GM23338 (cell line): ENCODE results near the gene TTC3. TPM values are rescaled to one million over a fixed set of nuclear protein-coding genes. Genes with fewer than 3 reads are reported as not detected.

Source experiments
- ATAC-seq: fragments of 200-7000 bp; cut with Tn5 transposase; 3 replicates; pipeline ENCODE4 v1.9.1; 2020
- DNase-seq: peaks from one replicate; pipeline ENCODE4 v3.0.0-alpha.2; 2015; ENCODE audit warnings: low spot score
- H2AFZ ChIP-seq: fragments of 200-600 bp; sonication (generic); 2 replicates; pipeline ENCODE4 v1.8.0; 2016; ENCODE audit warnings: antibody characterized with exemption, mild to moderate bottlenecking, moderate library complexity
- H3F3A ChIP-seq: fragments of 200-600 bp; sonication (generic); replicated peaks from 2 replicates; pipeline ENCODE4 v1.8.0; 2017; ENCODE audit warnings: antibody characterized with exemption, mixed run types, low read depth
- H3K27ac ChIP-seq: fragments of 200-600 bp; sonication (generic); 2 replicates; pipeline ENCODE4 v1.6.1; 2016; ENCODE audit warnings: low read depth
- H3K27me3 ChIP-seq: fragments of 200-600 bp; sonication (generic); 2 replicates; pipeline ENCODE4 v1.8.0; 2016; ENCODE audit warnings: mild to moderate bottlenecking, mixed run types, moderate library complexity; ENCODE audit not compliant: insufficient read depth
- H3K36me3 ChIP-seq: fragments of 200-600 bp; sonication (generic); 2 replicates; pipeline ENCODE4 v1.8.0; 2016; ENCODE audit warnings: mild to moderate bottlenecking; ENCODE audit not compliant: insufficient read depth
- H3K4me1 ChIP-seq: fragments of 200-600 bp; sonication (generic); 2 replicates; pipeline ENCODE4 v1.8.0; 2016; ENCODE audit warnings: mild to moderate bottlenecking, moderate library complexity; ENCODE audit not compliant: insufficient read depth
- H3K4me2 ChIP-seq: fragments of 200-600 bp; sonication (generic); 2 replicates; pipeline ENCODE4 v1.7.1; 2017; ENCODE audit warnings: mixed run types
- H3K4me3 ChIP-seq: fragments of 200-600 bp; sonication (generic); 2 replicates; pipeline ENCODE4 v1.6.1; 2016; ENCODE audit warnings: mixed run types
- H3K79me2 ChIP-seq: fragments of 200-600 bp; sonication (generic); replicated peaks from 2 replicates; pipeline ENCODE4 v1.8.0; 2017; ENCODE audit warnings: mild to moderate bottlenecking; ENCODE audit not compliant: insufficient read depth
- H3K9me2 ChIP-seq: fragments of 200-600 bp; sonication (generic); 2 replicates; pipeline ENCODE4 v1.8.0; 2017; ENCODE audit not compliant: insufficient read depth
- H4K20me1 ChIP-seq: fragments of 200-600 bp; sonication (generic); replicated peaks from 2 replicates; pipeline ENCODE4 v1.8.0; 2017; ENCODE audit warnings: mild to moderate bottlenecking; ENCODE audit not compliant: insufficient read depth
- H3K27ac Mint-ChIP-seq: 2 replicates; pipeline ENCODE4 v1.8.0; 2020; ENCODE audit warnings: inconsistent platforms, mild to moderate bottlenecking, moderate library complexity, mixed read lengths
- H3K27me3 Mint-ChIP-seq: 3 replicates; pipeline ENCODE4 v1.8.0; 2022; ENCODE audit warnings: low read depth, mild to moderate bottlenecking, moderate library complexity, mixed read lengths, inconsistent platforms; ENCODE audit not compliant: insufficient read depth, poor library complexity
- H3K36me3 Mint-ChIP-seq: 3 replicates; pipeline ENCODE4 v1.8.0; 2021; ENCODE audit warnings: low read depth, mild to moderate bottlenecking, inconsistent platforms, moderate library complexity, mixed read lengths
- H3K4me1 Mint-ChIP-seq: 3 replicates; pipeline ENCODE4 v1.8.0; 2020; ENCODE audit warnings: mild to moderate bottlenecking, inconsistent platforms, mixed read lengths
- H3K4me3 Mint-ChIP-seq: 3 replicates; pipeline ENCODE4 v1.8.0; 2021; ENCODE audit warnings: moderate library complexity, mild to moderate bottlenecking, inconsistent platforms, mixed read lengths
- H3K9me3 Mint-ChIP-seq: 3 replicates; pipeline ENCODE4 v1.8.0; 2020; ENCODE audit warnings: moderate library complexity, mild to moderate bottlenecking, inconsistent platforms, mixed read lengths
- CREB1 ChIP-seq: fragments of 250-450 bp; sonication (Bioruptor Pico); IDR thresholded peaks from 2 replicates; pipeline ENCODE4 v1.5.0; 2020; ENCODE audit warnings: low read depth, mild to moderate bottlenecking, moderate library complexity
- JUNB ChIP-seq: IDR thresholded peaks from one replicate; pipeline ENCODE4 v1.6.1; 2016; ENCODE audit warnings: antibody characterized with exemption; ENCODE audit not compliant: unreplicated experiment
- NANOG ChIP-seq: IDR thresholded peaks from 2 replicates; pipeline ENCODE4 v1.6.1; 2016; ENCODE audit warnings: antibody characterized with exemption, borderline replicate concordance
- POLR2AphosphoS5 ChIP-seq: IDR thresholded peaks from 2 replicates; pipeline ENCODE4 v1.6.1; 2016; ENCODE audit warnings: antibody characterized with exemption, low read depth
- STAT1 ChIP-seq: IDR thresholded peaks from one replicate; pipeline ENCODE4 v1.6.1; 2016; ENCODE audit warnings: antibody characterized with exemption; ENCODE audit not compliant: unreplicated experiment
- ZNF114 ChIP-seq: fragments of 250-450 bp; sonication (Bioruptor Pico); IDR thresholded peaks from 2 replicates; pipeline ENCODE4 v1.5.0; 2020; ENCODE audit warnings: mild to moderate bottlenecking, moderate library complexity
- polyA plus RNA-seq: library from polyadenylated mRNA; unstranded; fragments of >200 nt; fragmentation: Nextera tagmentation; extraction: Ambion mirVana; gene quantifications from 2 replicates; pipeline ENCODE4 v1.2.1, GENCODE V29; 2016
- total RNA-seq: library from RNA; depleted of rRNA; stranded (reverse); fragments of >200 nt; shearing (Covaris generic); gene quantifications from 2 replicates; pipeline ENCODE4 v1.2.3, GENCODE V29; 2014
- TF ChIP-seq, protein P1 (sequence below): IDR thresholded peaks from 2 replicates; pipeline ENCODE4 v1.6.1; 2016; ENCODE audit warnings: antibody characterized with exemption
- TF ChIP-seq, protein P2 (sequence below): IDR thresholded peaks from one replicate; pipeline ENCODE4 v1.6.1; 2018; ENCODE audit warnings: antibody characterized with exemption; ENCODE audit not compliant: unreplicated experiment
- TF ChIP-seq, protein P3 (sequence below): fragments of 250-450 bp; sonication (Bioruptor Pico); IDR thresholded peaks from 2 replicates; pipeline ENCODE4 v1.5.0; 2020; ENCODE audit warnings: mild to moderate bottlenecking, moderate library complexity
- TF ChIP-seq, protein P4 (sequence below), 2 experiments: fragments of 200-600 bp in 1 of 2; sonication (generic) in 1 of 2; conservative IDR thresholded peaks; 2 replicates each; pipeline versions ENCODE4 v1.5.1 to v1.6.1; 2016 to 2017; ENCODE audit warnings: antibody characterized with exemption in 2 of 2, low read depth in 2 of 2, mild to moderate bottlenecking in 2 of 2, moderate library complexity in 1 of 2

TTC3 gene
- total and polyA plus RNA-seq, 2 experiments from 2014 or later, result 28.9 to 48.6 TPM

DNA sequence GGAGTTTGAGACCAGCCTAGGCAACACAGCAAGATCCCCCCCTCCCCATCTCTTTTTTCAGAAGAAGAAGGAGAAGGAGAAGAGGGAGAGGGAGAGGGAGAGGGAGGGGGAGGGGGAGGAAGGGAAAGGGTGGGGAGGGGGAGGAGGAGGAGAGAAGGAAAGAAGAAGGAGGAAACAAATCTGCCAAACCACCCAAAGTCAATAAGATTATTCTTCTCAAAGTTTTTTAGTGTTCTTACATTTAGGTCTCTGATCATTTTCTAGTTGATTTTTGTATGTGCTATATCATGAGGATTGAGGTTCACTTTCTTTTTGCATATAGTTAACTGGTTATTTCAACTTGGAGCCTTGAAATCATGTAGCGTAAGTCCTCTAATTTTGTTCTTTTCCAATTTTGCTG is 137.7 kb downstream of the TTC3 start (continued):
- TF ChIP-seq JUNB, result no peak
- no peak for TF ChIP-seq NANOG
- TF ChIP-seq, protein P1, sequence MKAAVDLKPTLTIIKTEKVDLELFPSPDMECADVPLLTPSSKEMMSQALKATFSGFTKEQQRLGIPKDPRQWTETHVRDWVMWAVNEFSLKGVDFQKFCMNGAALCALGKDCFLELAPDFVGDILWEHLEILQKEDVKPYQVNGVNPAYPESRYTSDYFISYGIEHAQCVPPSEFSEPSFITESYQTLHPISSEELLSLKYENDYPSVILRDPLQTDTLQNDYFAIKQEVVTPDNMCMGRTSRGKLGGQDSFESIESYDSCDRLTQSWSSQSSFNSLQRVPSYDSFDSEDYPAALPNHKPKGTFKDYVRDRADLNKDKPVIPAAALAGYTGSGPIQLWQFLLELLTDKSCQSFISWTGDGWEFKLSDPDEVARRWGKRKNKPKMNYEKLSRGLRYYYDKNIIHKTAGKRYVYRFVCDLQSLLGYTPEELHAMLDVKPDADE, result no peak

DNA sequence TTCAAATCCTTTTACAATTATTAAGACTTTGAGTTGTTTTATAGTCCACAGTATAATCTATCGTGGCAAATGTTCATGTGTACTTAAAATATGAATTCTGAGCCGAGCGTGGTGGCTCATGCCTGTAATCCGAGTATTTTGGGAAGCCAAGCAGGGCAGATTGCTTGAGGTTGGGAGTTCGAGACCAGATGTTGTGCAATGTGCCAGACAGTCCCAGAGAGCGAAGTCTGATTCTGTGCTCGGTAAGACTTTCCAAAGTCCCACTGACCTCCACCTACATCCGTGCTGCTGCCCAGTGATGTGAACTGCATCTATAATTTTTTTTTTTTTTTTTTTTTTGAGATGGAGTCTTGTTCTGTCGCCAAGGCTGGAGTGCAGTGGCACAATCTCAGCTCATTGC is 141.9 kb downstream of the TTC3 start:
- Histone ChIP-seq H2AFZ (no peak overlapping the region), H4K20me1 (no peaks in the 10 kb centered on the region), H3K27me3 (peaks cover 11% of the 10 kb centered on the region), H3F3A (no peaks in the 10 kb centered on the region), H3K36me3 (no peaks in the 10 kb centered on the region), H3K9me2 (no peaks in the 10 kb centered on the region; the same call in 1 of the 2 replicates), H3K79me2 (no peaks in the 10 kb centered on the region), H3K4me1 (no peaks in the 10 kb centered on the region; the same call in 1 of the 2 replicates), H3K27ac (no peak overlapping the region), H3K4me3 (no peak overlapping the region), H3K4me2 (no peak overlapping the region)
- H3K4me3 Mint-ChIP-seq, result no peak overlapping the region
- no peak for ATAC-seq
- H3K4me1 Mint-ChIP-seq, result no peaks in the 10 kb centered on the region; the same call in 2 of the 3 replicates
- no peak overlapping the region for H3K27ac Mint-ChIP-seq
- TF ChIP-seq, protein P2, sequence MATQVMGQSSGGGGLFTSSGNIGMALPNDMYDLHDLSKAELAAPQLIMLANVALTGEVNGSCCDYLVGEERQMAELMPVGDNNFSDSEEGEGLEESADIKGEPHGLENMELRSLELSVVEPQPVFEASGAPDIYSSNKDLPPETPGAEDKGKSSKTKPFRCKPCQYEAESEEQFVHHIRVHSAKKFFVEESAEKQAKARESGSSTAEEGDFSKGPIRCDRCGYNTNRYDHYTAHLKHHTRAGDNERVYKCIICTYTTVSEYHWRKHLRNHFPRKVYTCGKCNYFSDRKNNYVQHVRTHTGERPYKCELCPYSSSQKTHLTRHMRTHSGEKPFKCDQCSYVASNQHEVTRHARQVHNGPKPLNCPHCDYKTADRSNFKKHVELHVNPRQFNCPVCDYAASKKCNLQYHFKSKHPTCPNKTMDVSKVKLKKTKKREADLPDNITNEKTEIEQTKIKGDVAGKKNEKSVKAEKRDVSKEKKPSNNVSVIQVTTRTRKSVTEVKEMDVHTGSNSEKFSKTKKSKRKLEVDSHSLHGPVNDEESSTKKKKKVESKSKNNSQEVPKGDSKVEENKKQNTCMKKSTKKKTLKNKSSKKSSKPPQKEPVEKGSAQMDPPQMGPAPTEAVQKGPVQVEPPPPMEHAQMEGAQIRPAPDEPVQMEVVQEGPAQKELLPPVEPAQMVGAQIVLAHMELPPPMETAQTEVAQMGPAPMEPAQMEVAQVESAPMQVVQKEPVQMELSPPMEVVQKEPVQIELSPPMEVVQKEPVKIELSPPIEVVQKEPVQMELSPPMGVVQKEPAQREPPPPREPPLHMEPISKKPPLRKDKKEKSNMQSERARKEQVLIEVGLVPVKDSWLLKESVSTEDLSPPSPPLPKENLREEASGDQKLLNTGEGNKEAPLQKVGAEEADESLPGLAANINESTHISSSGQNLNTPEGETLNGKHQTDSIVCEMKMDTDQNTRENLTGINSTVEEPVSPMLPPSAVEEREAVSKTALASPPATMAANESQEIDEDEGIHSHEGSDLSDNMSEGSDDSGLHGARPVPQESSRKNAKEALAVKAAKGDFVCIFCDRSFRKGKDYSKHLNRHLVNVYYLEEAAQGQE, result no peak
- TF ChIP-seq STAT1 (no peak), POLR2AphosphoS5 (no peak), JUNB (no peak), CREB1 (CRISPR knock-in tag) (no peak), ZNF114 (CRISPR knock-in tag) (no peak)
- TF ChIP-seq, protein P3, sequence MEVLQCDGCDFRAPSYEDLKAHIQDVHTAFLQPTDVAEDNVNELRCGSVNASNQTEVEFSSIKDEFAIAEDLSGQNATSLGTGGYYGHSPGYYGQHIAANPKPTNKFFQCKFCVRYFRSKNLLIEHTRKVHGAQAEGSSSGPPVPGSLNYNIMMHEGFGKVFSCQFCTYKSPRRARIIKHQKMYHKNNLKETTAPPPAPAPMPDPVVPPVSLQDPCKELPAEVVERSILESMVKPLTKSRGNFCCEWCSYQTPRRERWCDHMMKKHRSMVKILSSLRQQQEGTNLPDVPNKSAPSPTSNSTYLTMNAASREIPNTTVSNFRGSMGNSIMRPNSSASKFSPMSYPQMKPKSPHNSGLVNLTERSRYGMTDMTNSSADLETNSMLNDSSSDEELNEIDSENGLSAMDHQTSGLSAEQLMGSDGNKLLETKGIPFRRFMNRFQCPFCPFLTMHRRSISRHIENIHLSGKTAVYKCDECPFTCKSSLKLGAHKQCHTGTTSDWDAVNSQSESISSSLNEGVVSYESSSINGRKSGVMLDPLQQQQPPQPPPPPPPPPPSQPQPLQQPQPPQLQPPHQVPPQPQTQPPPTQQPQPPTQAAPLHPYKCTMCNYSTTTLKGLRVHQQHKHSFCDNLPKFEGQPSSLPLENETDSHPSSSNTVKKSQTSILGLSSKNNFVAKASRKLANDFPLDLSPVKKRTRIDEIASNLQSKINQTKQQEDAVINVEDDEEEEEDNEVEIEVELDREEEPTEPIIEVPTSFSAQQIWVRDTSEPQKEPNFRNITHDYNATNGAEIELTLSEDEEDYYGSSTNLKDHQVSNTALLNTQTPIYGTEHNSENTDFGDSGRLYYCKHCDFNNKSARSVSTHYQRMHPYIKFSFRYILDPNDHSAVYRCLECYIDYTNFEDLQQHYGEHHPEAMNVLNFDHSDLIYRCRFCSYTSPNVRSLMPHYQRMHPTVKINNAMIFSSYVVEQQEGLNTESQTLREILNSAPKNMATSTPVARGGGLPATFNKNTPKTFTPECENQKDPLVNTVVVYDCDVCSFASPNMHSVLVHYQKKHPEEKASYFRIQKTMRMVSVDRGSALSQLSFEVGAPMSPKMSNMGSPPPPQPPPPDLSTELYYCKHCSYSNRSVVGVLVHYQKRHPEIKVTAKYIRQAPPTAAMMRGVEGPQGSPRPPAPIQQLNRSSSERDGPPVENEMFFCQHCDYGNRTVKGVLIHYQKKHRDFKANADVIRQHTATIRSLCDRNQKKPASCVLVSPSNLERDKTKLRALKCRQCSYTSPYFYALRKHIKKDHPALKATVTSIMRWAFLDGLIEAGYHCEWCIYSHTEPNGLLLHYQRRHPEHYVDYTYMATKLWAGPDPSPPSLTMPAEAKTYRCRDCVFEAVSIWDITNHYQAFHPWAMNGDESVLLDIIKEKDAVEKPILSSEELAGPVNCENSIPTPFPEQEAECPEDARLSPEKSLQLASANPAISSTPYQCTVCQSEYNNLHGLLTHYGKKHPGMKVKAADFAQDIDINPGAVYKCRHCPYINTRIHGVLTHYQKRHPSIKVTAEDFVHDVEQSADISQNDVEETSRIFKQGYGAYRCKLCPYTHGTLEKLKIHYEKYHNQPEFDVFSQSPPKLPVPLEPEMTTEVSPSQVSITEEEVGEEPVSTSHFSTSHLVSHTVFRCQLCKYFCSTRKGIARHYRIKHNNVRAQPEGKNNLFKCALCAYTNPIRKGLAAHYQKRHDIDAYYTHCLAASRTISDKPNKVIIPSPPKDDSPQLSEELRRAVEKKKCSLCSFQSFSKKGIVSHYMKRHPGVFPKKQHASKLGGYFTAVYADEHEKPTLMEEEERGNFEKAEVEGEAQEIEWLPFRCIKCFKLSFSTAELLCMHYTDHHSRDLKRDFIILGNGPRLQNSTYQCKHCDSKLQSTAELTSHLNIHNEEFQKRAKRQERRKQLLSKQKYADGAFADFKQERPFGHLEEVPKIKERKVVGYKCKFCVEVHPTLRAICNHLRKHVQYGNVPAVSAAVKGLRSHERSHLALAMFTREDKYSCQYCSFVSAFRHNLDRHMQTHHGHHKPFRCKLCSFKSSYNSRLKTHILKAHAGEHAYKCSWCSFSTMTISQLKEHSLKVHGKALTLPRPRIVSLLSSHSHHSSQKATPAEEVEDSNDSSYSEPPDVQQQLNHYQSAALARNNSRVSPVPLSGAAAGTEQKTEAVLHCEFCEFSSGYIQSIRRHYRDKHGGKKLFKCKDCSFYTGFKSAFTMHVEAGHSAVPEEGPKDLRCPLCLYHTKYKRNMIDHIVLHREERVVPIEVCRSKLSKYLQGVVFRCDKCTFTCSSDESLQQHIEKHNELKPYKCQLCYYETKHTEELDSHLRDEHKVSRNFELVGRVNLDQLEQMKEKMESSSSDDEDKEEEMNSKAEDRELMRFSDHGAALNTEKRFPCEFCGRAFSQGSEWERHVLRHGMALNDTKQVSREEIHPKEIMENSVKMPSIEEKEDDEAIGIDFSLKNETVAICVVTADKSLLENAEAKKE, result no peak
- TF ChIP-seq, protein P1, result no peak
- TF ChIP-seq, protein P4, sequence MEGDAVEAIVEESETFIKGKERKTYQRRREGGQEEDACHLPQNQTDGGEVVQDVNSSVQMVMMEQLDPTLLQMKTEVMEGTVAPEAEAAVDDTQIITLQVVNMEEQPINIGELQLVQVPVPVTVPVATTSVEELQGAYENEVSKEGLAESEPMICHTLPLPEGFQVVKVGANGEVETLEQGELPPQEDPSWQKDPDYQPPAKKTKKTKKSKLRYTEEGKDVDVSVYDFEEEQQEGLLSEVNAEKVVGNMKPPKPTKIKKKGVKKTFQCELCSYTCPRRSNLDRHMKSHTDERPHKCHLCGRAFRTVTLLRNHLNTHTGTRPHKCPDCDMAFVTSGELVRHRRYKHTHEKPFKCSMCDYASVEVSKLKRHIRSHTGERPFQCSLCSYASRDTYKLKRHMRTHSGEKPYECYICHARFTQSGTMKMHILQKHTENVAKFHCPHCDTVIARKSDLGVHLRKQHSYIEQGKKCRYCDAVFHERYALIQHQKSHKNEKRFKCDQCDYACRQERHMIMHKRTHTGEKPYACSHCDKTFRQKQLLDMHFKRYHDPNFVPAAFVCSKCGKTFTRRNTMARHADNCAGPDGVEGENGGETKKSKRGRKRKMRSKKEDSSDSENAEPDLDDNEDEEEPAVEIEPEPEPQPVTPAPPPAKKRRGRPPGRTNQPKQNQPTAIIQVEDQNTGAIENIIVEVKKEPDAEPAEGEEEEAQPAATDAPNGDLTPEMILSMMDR (conservative IDR thresholded peaks at IDR 0.05; ENCODE audit: low read depth in 2 of 2), result no peak
- H3K9me3 Mint-ChIP-seq, result peaks cover 17% of the 10 kb centered on the region
- peaks cover 4% of the 10 kb centered on the region for H3K27me3 Mint-ChIP-seq
- H3K36me3 Mint-ChIP-seq, result no peaks in the 10 kb centered on the region; the same call in 2 of the 3 replicates
- no peak for DNase-seq
